Spinal cord (tissue), 10 donors: ENCODE measurements around the gene PPIC. TPM values are rescaled to one million over a fixed set of nuclear protein-coding genes. Genes with fewer than 3 reads are reported as not detected.

Experiments
- DNase-seq, 6 donors: peaks; one replicate each; pipeline versions ENCODE4 v3.0.0 to v3.0.0-alpha.2; 2013 to 2015; ENCODE audit warnings: low spot score in 6 of 6, low read depth in 4 of 6
- H3K27ac ChIP-seq: one replicate; pipeline ENCODE4 v1.5.1; 2013; ENCODE audit warnings: low read depth, low read length, control low read depth
- H3K27me3 ChIP-seq: one replicate; pipeline ENCODE4 v1.6.1; 2013; ENCODE audit warnings: low read length; ENCODE audit not compliant: control insufficient read depth, insufficient read depth
- H3K36me3 ChIP-seq: one replicate; pipeline ENCODE4 v1.6.1; 2013; ENCODE audit warnings: low read length; ENCODE audit not compliant: control insufficient read depth, insufficient read depth
- H3K4me1 ChIP-seq: one replicate; pipeline ENCODE4 v1.6.1; 2013; ENCODE audit warnings: low read length; ENCODE audit not compliant: control insufficient read depth, insufficient read depth
- H3K4me3 ChIP-seq: one replicate; pipeline ENCODE4 v1.5.1; 2013; ENCODE audit warnings: low read depth, low read length, control low read depth
- H3K9me3 ChIP-seq: one replicate; pipeline ENCODE4 v1.6.1; 2013; ENCODE audit warnings: low read length; ENCODE audit not compliant: control insufficient read depth, insufficient read depth
- WGBS: methylation state at CpG from one replicate; pipeline ENCODE4 v1.1.5; 2013; ENCODE audit warnings: missing lambda C conversion rate; ENCODE audit not compliant: insufficient coverage; 5-methylcytosine and 5-hydroxymethylcytosine counted together
- long read RNA-seq, 4 donors: transcript quantifications; one replicate each; lab custom pipeline, GENCODE V29; 2026
- polyA plus RNA-seq, 2 donors: library from polyadenylated mRNA; unstranded; fragments of 120-200 nt; gene quantifications; one replicate each; pipeline ENCODE4 v1.2.1, GENCODE V29; 2013; ENCODE audit not compliant: insufficient read length in 2 of 2
- total RNA-seq, 2 donors: library from RNA; depleted of rRNA in 1 of 2; stranded (reverse); fragments of 120-200 nt in 1 of 2; fragments of >200 nt in 1 of 2; gene quantifications; one replicate each; pipeline versions ENCODE4 v1.2.3 to v1.2.4, GENCODE V29; 2013 to 2014
- donor health status: healthy.

The PPIC gene
- total RNA-seq: 10 to 100 TPM; 32.6 to 72.5 TPM
- polyA plus RNA-seq: 10 to 100 TPM; 15.1 to 29.0 TPM
- long read RNA-seq, donor 1, transcript PPIC-201 (5 exons, 1,380 nt): major isoform, 14 of 15 reads
- long read RNA-seq, donor 1, partial matches to known transcripts: 0 of 15 reads
- long read RNA-seq, donor 1, other reads (novel, unspliced or antisense): 0 of 15 reads
- long read RNA-seq, donor 2, partial matches to known transcripts: 6 of 9 reads
- long read RNA-seq, donor 2, other reads (novel, unspliced or antisense): 0 of 9 reads
- long read RNA-seq, donor 3, transcript PPIC-201 (5 exons, 1,380 nt): major isoform, 7 of 8 reads
- long read RNA-seq, donor 3, partial matches to known transcripts: 0 of 8 reads
- long read RNA-seq, donor 3, other reads (novel, unspliced or antisense): 0 of 8 reads
- long read RNA-seq, donor 4, transcript PPIC-201 (5 exons, 1,380 nt): major isoform, 30 of 48 reads
- long read RNA-seq, donor 4, partial matches to known transcripts: 16 of 48 reads
- long read RNA-seq, donor 4, other reads (novel, unspliced or antisense): 0 of 48 reads

- under 1% methylated on average over 84 of the region's 84 CpGs for WGBS
- Histone ChIP-seq H3K4me1 (peaks cover 14% of the 10 kb centered on the region), H3K4me3 (peak within 1 kb of the TSS; percentile 71), H3K27ac (peak within 1 kb of the TSS; percentile 79), H3K36me3 (no peaks in the 10 kb centered on the region), H3K27me3 (peaks cover 38% of the 10 kb centered on the region), H3K9me3 (no peaks in the 10 kb centered on the region)
- DNase-seq: peak in 4 of 6 donors; percentile 39 to 89 (median 62)
These were observed at the start of gene PPIC for GRCh38 chr5:123036391-123037103. PPIC (minus strand) TSS chr5:123036725; CDS start chr5:123036625, 100 bp downstream.

- Histone ChIP-seq H3K4me1 (peaks cover 45% of the 10 kb centered on the region), H3K4me3 (no peak overlapping the region), H3K27ac (no peak overlapping the region), H3K36me3 (no peaks in the 10 kb centered on the region), H3K9me3 (no peaks in the 10 kb centered on the region), H3K27me3 (peaks cover 86% of the 10 kb centered on the region)
- no CpG with 5 or more reads among the region's 12 CpGs for WGBS
- DNase-seq: no peak
These were observed 49.2 kb upstream of the PPIC start for GRCh38 chr5:123085638-123086286.

GRCh38 chr5:123084730-123085605 lies 48.4 kb upstream of the PPIC start:
- no peaks in the 10 kb centered on the region for H3K9me3 ChIP-seq
- no peak for DNase-seq
- H3K4me1 ChIP-seq: peaks cover 37% of the 10 kb centered on the region
- H3K4me3 ChIP-seq: no peak overlapping the region
- H3K36me3 ChIP-seq: no peaks in the 10 kb centered on the region
- WGBS: 81% methylated on average over 6 of the region's 9 CpGs
- H3K27ac ChIP-seq: no peak overlapping the region
- peaks cover 80% of the 10 kb centered on the region for H3K27me3 ChIP-seq

GRCh38 chr5:123083298-123083697 lies 46.8 kb upstream of the PPIC start:
- Histone ChIP-seq H3K27me3 (peaks cover 63% of the 10 kb centered on the region), H3K4me1 (peaks cover 21% of the 10 kb centered on the region), H3K27ac (no peak overlapping the region), H3K9me3 (no peaks in the 10 kb centered on the region), H3K36me3 (no peaks in the 10 kb centered on the region), H3K4me3 (no peak overlapping the region)
- no peak for DNase-seq
- WGBS: no CpG with 5 or more reads among the region's 3 CpGs

- Histone ChIP-seq H3K4me3 (no peak overlapping the region), H3K9me3 (no peaks in the 10 kb centered on the region), H3K27me3 (peaks cover 33% of the 10 kb centered on the region), H3K36me3 (no peaks in the 10 kb centered on the region), H3K4me1 (no peaks in the 10 kb centered on the region), H3K27ac (no peak overlapping the region)
- no CpG with 5 or more reads among the region's 1 CpG for whole genome bisulfite sequencing
- DNase-seq: no peak
These were observed 43.7 kb upstream of the PPIC start for GRCh38 chr5:123080215-123080614.

- WGBS: 100% methylated on average over 4 of the region's 5 CpGs
- no peaks in the 10 kb centered on the region for H3K4me1 ChIP-seq
- H3K27ac ChIP-seq: no peak overlapping the region
- no peaks in the 10 kb centered on the region for H3K27me3 ChIP-seq
- no peaks in the 10 kb centered on the region for H3K9me3 ChIP-seq
- no peak overlapping the region for H3K4me3 ChIP-seq
- no peak for DNase-seq
- no peaks in the 10 kb centered on the region for H3K36me3 ChIP-seq
These were observed 39.1 kb upstream of the PPIC start for GRCh38 chr5:123075521-123076163.

GRCh38 chr5:123068368-123068938 lies 31.9 kb upstream of the PPIC start:
- WGBS: 50% methylated on average over 1 of the region's 1 CpG

GRCh38 chr5:123066016-123066415 lies 29.5 kb upstream of the PPIC start:
- Histone ChIP-seq H3K4me1 (no peaks in the 10 kb centered on the region), H3K27ac (no peak overlapping the region), H3K27me3 (no peaks in the 10 kb centered on the region), H3K4me3 (no peak overlapping the region), H3K9me3 (no peaks in the 10 kb centered on the region), H3K36me3 (no peaks in the 10 kb centered on the region)
- no peak for DNase-seq

More at GRCh38 chr5:123068368-123068938, 31.9 kb upstream of the PPIC start:
- DNase-seq: no peak
- no peak overlapping the region for H3K27ac ChIP-seq
- no peaks in the 10 kb centered on the region for H3K36me3 ChIP-seq
- H3K4me3 ChIP-seq: no peak overlapping the region
- H3K27me3 ChIP-seq: no peaks in the 10 kb centered on the region
- no peaks in the 10 kb centered on the region for H3K9me3 ChIP-seq
- H3K4me1 ChIP-seq: no peaks in the 10 kb centered on the region
